HG03280 (cell line): ENCODE results near the gene TMED8.
"Not testable (repeated sequence)": the region's sequence is repeated elsewhere in the genome, so short reads cannot be mapped to it uniquely, and the experiment has no call there.

Experiments used
- ATAC-seq: cut with Tn5 transposase; IDR thresholded peaks from one replicate; pipeline ENCODE4 v1.9.1; 2021; ENCODE audit warnings: mild to moderate bottlenecking, moderate library complexity; ENCODE audit not compliant: unreplicated experiment

The TMED8 gene

GRCh38 chr14:77376771-77377501 is at the start of gene TMED8, which contains the start of gene SAMD15:
TSS of gene TMED8 (minus strand) at chr14:77377094. CDS start at chr14:77377053, 41 bp downstream.
TSS of gene SAMD15 (plus strand) at chr14:77377379. CDS start at chr14:77377419, 40 bp downstream.
- peak; percentile 89 for ATAC-seq

- ATAC-seq, result no peak
These were observed 49.5 kb upstream of the TMED8 start for GRCh38 chr14:77426396-77426795.

- ATAC-seq, result no peak
These were observed 48.0 kb upstream of the TMED8 start for GRCh38 chr14:77424862-77425261.

GRCh38 chr14:77423423-77423822 is 46.5 kb upstream of the TMED8 start, which contains the start of gene NOXRED1:
TSS of gene NOXRED1 (minus strand) at chr14:77423523. CDS start at chr14:77422889, 634 bp downstream.
- ATAC-seq, result no peak

- ATAC-seq, result no peak
These were observed 44.3 kb upstream of the TMED8 start for GRCh38 chr14:77421201-77421600.

GRCh38 chr14:77416836-77417235 is 39.9 kb upstream of the TMED8 start:
- no peak for ATAC-seq

GRCh38 chr14:77416098-77416497 is 39.2 kb upstream of the TMED8 start:
- ATAC-seq, result not testable (repeated sequence)

- not testable (repeated sequence) for ATAC-seq
These were observed 38.6 kb upstream of the TMED8 start for GRCh38 chr14:77415403-77416030.

- ATAC-seq, result no peak
These were observed 32.2 kb upstream of the TMED8 start for GRCh38 chr14:77409131-77409533.

- ATAC-seq, result no peak
These were observed 30.3 kb upstream of the TMED8 start for GRCh38 chr14:77407158-77407557.

GRCh38 chr14:77406718-77407117 is 29.8 kb upstream of the TMED8 start:
- ATAC-seq, result no peak

- ATAC-seq, result no peak
These were observed 29.2 kb upstream of the TMED8 start for GRCh38 chr14:77406086-77406485.

GRCh38 chr14:77403768-77404167 is 26.9 kb upstream of the TMED8 start:
- ATAC-seq, result no peak

GRCh38 chr14:77400216-77400615 is 23.3 kb upstream of the TMED8 start:
- no peak for ATAC-seq

GRCh38 chr14:77390188-77390587 is 13.3 kb upstream of the TMED8 start:
- ATAC-seq, result no peak

- ATAC-seq, result no peak
These were observed 1.8 kb upstream of the TMED8 start for GRCh38 chr14:77378701-77379100.

GRCh38 chr14:77377502-77377844 is 579 bp upstream of the TMED8 start:
- no peak for ATAC-seq

- peak; percentile 11 for ATAC-seq
These were observed 722 bp downstream of the TMED8 start for GRCh38 chr14:77375973-77376770.

- ATAC-seq, result no peak
These were observed 1.5 kb downstream of the TMED8 start for GRCh38 chr14:77375164-77375950.

GRCh38 chr14:77372304-77372841 is 4.5 kb downstream of the TMED8 start:
- no peak for ATAC-seq
